GM13977 (cell line): Measurements from ENCODE around the gene AVPI1.
"Not testable (repeated sequence)": the region's sequence is repeated elsewhere in the genome, so short reads cannot be mapped to it uniquely, and the experiment has no call there.

Source experiments
- DNase-seq: peaks from one replicate; pipeline ENCODE4 v3.0.0; 2012; ENCODE audit warnings: low spot score
- in situ Hi-C: fragments of 300-500 bp; cut with MboI; formaldehyde crosslinking; loops from one replicate; pipeline ENCODE4 v1.12.0; 2022; ENCODE audit warnings: low sequenced_read_pairs, low pct_unique_long_range_greater_than_20kb, mixed read lengths, inconsistent platforms; ENCODE audit not compliant: unreplicated experiment
- TF ChIP-seq, protein P1 (sequence below): IDR thresholded peaks from 2 replicates; pipeline ENCODE4 v1.5.1; 2012; ENCODE audit warnings: mild to moderate bottlenecking, control low read depth; ENCODE audit not compliant: insufficient read depth; ENCODE audit errors: extremely low read depth, missing control alignments

Gene AVPI1

DNA sequence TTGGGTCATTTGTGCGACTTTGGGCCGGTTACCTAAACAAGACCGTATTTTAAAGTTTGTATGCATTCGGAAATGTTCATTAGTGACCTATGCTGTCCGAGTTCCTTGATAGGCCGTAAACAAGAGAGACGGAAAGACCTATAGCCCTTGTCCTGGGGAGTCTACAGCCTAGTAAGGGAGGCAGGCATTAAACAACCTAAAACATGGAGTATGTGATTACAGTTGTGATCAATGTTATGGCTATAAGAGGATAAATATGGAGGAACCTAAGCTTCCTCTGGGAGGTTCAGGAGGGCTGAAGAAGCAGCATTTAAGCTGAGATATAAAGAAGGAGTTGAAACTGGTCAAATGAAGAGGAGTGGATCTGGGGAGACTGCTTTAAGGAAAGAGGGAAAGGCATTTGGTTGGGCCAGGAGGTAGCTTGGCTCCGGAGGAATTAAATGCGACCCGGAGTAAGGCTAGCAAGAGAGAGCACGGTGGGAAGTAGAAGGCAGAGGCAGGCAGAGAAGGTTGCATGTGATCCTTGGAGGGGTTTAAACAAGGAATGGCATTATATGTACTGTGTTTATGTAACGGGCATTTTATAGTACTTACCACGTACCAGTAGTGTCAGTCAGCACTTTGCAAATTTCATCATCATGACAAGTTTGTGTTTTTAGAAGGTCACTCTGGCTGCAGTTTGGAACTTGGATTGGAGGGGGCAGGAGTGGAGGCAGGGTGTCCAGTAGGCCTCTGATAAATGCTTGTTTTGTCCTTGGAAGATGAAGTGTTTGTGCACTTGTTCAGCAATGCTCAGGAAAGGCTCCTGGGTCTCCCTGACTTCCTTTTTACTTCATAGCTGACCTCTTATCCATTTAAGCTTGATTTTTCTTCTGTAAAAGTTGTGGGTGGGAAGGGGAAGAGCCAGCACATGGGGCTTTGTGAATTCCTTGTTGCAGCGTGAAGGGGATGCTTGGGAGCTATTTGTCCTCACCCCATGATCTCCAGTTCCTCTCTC, 1.0 kb upstream of the AVPI1 start:
- in situ Hi-C loops, result no loop called here
- no peak for DNase-seq
- TF ChIP-seq, protein P1, sequence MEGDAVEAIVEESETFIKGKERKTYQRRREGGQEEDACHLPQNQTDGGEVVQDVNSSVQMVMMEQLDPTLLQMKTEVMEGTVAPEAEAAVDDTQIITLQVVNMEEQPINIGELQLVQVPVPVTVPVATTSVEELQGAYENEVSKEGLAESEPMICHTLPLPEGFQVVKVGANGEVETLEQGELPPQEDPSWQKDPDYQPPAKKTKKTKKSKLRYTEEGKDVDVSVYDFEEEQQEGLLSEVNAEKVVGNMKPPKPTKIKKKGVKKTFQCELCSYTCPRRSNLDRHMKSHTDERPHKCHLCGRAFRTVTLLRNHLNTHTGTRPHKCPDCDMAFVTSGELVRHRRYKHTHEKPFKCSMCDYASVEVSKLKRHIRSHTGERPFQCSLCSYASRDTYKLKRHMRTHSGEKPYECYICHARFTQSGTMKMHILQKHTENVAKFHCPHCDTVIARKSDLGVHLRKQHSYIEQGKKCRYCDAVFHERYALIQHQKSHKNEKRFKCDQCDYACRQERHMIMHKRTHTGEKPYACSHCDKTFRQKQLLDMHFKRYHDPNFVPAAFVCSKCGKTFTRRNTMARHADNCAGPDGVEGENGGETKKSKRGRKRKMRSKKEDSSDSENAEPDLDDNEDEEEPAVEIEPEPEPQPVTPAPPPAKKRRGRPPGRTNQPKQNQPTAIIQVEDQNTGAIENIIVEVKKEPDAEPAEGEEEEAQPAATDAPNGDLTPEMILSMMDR, result no peak

DNA sequence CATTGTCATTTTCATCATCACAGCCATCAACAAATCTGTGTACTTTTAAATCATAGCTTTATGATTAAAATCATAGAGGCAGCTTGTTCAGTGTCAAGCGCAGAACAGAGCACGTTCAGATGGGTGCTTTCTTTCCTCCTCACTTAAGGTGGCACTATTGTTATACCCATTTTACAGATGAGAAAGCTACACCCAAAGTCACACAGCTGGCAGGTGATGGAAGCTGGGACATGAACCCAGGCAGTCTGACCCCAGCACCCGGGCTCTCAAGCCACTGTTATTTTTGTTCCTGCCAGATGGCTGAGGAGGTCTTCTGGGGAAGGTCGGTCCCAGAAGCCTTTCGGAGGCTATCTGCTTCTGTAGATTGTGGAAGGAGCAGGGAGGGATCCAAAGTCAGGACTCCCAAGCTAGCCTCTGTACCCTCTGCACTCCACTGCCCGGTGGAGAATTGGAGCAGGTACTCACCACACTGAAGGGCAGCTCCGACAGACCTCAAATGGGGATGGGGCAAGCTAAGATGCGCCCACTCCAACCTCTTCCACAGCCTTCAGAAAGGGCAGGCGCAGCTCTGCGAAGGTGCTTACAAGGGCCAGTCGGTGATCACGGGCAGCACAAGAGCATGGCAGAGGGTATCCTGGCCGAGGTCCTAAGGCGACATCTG, 610 bp downstream of the AVPI1 start:
- TF ChIP-seq, protein P1, result peak; percentile 32
- no peak for DNase-seq
- in situ Hi-C loops, result no loop called here

DNA sequence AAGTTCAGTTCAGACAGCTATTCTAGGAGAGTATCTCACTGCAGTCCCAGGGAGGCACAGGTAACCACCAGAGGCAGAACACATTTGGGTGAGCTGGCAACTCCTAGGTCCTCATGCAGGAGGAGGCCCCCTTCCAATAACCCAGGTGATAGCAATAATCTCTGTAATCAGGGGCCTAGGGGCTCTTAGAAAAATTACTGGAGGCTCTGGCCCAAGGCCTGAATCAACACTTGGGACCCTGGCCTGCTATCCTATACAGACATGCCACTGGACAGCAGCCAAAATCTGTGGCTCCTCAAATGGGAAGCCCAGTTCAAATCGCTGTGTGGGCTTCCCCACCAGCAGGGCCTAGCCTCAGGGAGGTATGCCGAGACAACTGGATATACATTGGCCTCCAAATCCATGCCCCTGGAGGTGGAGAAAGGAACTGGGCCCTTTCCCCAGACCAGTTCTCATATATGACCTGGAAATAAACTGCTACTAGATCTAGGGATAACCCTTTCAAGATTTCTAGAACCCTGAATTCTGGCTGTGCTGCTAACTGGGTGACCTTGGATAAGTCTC, 1.6 kb downstream of the AVPI1 start:
- in situ Hi-C loops, result no loop called here

DNA sequence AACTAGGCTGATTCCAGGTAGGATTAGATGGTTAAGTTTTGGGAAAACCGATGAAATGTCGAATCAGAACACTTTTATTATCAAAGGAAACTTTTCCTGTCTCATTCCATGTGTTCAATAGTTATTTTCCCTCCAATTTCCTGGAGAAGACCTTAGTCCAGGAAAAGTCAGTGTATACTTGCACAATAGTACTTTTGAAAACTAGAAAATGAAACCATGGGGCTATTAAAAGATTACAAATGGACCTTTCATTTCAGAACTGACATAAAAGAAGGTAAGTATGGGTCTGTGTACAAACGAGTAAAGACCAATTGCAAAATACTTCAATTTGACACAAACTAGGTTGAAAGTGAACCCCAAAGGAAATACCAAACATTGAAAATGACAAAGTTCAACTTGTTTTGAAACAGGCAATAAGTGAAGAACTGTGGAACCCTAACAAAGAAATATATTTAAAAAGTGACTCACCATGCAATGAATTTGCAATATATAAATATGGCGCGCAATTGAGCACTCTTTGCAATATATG, 2.1 kb downstream of the AVPI1 start:
- in situ Hi-C loops, result no loop called here
- DNase-seq, result no peak
- TF ChIP-seq, protein P1, result no peak

More for the DNA sequence above, 1.6 kb downstream of the AVPI1 start:
- TF ChIP-seq, protein P1, result no peak
- no peak for DNase-seq

DNA sequence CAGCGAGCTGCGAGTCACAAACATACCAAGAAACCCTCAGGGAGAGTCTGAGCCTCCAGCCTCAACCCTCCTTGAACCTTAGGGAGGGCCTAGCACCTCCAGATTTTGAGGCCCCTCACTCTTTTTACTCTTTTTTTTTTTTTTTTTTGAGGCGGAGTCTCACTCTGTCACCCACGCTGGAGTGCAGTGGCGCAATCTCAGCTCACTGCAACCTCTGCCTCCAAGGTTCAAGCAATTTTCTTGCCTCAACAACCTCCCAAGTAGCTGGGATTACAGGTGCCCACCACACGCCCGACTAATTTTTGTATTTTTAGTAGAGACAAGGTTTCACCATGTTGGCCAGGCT, 2.7 kb downstream of the AVPI1 start:
- DNase-seq, in situ Hi-C loops: not testable (repeated sequence)

DNA sequence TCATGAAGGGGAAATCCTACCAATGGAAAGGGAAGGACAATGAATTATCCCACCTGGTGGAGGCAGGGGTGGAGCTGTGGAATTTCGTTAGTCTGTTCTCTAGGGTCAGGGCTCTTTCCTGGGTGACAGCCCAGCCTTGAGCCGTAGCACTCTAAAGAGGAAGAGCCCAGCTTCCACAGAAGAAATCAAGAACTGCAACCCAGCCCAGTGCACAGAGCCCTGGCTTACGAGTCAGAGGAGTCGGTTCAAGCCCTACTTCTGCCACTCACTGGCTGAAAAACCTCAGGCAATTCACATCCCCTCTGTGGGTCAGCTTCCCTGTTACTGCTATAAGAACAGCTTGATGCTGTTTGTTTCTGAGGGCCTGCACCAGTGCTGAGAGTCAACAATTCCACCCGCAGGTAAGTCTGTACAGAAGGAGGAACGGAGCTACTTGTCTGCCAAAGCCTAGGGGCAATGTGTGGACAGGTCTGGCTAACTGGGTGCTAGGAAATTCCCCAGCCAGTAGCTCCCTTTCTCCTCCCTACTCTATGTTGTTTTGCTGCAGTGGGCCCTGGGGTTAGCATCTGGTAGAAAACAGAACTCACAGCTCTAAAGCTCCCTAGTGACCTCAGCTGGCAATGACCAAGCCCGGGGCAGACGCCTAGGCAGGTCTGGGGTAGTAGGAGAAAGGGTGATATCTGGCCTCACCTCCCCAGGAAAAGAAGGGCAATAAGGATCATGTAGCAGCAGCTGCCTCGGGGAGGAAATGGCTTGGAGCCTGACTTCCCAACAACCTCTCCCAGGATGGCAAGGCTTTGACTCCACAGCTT, 3.3 kb downstream of the AVPI1 start:
- no peak for DNase-seq
- TF ChIP-seq, protein P1, result no peak
- in situ Hi-C loops, result no loop called here
